ENCODE results near the gene RGS6. TPM values are rescaled to one million over a fixed set of nuclear protein-coding genes. Genes with fewer than 3 reads are reported as not detected.

RGS6 gene
- total RNA-seq, 1 experiment from 2014 or later: not detected

DNA sequence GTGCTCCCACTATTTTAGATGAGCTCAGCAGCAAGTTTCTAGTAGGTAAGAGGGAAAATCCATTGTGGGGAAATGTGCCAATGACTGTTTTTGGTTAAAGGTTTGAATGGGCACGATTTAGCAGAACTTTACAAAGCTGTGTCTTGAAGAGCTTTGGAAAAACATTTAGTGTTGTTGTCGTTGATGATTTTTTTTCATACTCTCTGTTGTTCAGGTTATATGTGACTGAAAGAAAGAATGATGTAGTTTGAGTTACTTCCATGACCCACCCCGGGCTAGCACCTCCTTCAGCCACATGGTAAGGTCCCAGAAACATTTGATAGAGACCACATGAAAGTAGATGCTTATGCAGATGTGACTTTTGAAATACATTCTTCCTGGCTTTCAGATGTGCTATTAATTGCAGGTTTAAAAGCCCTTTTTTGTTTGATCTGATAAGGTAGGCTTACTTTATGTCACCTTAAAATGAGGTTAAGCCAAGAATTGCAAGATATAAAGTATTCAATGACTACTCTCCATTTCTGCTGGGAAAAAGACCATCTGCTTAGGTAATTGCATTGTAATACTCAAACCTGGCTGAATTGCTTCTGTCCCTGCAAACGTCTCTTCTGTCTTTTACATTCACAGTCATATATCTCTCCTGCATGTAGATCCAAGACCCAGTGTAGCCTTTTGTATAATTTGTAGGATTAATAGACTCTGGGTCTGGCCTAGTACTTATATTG is 250.6 kb downstream of the RGS6 start:
- Mint-ChIP-seq H3K4me1 (ENCODE audit: low read depth, unreplicated experiment) (no peaks in the 10 kb centered on the region), H3K36me3 (ENCODE audit: insufficient read depth, unreplicated experiment) (no peaks in the 10 kb centered on the region), H3K27me3 (ENCODE audit: unreplicated experiment) (peaks cover 12% of the 10 kb centered on the region), H3K4me3 (ENCODE audit: low read depth, unreplicated experiment) (no peak overlapping the region), H3K9me3 (ENCODE audit: low read depth, unreplicated experiment) (no peaks in the 10 kb centered on the region), H3K27ac (ENCODE audit: unreplicated experiment) (no peak overlapping the region)
- intact Hi-C loops (cut with micrococcal nuclease; ENCODE audit: unreplicated experiment): no loop called here
- TF ChIP-seq, protein P1, sequence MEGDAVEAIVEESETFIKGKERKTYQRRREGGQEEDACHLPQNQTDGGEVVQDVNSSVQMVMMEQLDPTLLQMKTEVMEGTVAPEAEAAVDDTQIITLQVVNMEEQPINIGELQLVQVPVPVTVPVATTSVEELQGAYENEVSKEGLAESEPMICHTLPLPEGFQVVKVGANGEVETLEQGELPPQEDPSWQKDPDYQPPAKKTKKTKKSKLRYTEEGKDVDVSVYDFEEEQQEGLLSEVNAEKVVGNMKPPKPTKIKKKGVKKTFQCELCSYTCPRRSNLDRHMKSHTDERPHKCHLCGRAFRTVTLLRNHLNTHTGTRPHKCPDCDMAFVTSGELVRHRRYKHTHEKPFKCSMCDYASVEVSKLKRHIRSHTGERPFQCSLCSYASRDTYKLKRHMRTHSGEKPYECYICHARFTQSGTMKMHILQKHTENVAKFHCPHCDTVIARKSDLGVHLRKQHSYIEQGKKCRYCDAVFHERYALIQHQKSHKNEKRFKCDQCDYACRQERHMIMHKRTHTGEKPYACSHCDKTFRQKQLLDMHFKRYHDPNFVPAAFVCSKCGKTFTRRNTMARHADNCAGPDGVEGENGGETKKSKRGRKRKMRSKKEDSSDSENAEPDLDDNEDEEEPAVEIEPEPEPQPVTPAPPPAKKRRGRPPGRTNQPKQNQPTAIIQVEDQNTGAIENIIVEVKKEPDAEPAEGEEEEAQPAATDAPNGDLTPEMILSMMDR (IDR thresholded peaks at IDR 0.05; ENCODE audit: unreplicated experiment): no peak
- CTCF ChIA-PET: no interaction called here
- BruUV-seq (replicated peaks): no TSS peak
- DNase-seq: no peak

DNA sequence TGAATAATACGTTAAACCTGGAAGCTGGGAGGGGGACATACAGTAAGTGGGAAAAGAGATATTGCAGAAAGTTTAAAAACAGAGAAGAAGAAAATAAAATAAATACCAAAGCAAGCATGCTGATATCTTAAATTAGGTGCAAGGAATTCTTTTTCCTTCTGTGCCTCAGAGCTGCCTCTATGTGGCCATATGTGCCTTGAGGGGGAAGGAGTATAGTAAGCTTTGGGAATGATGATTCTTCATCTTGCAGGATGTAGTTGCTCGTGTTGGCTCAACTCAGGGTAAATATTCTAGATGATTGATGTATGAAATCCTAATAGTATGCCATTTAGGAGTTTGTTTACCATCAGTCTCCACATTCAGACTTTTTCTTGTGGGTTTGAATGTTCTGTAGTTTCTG is 251.4 kb downstream of the RGS6 start:
- peaks cover 12% of the 10 kb centered on the region for H3K27me3 Mint-ChIP-seq (ENCODE audit: unreplicated experiment)
- DNase-seq: no peak
- H3K27ac Mint-ChIP-seq (ENCODE audit: unreplicated experiment): no peak overlapping the region
- no peaks in the 10 kb centered on the region for H3K9me3 Mint-ChIP-seq (ENCODE audit: low read depth, unreplicated experiment)
- no peak overlapping the region for H3K4me3 Mint-ChIP-seq (ENCODE audit: low read depth, unreplicated experiment)
- H3K4me1 Mint-ChIP-seq (ENCODE audit: low read depth, unreplicated experiment): no peaks in the 10 kb centered on the region
- BruUV-seq (replicated peaks): no TSS peak
- TF ChIP-seq, protein P1 (IDR thresholded peaks at IDR 0.05; ENCODE audit: unreplicated experiment): no peak
- intact Hi-C loops (cut with micrococcal nuclease; ENCODE audit: unreplicated experiment): no loop called here
- H3K36me3 Mint-ChIP-seq (ENCODE audit: insufficient read depth, unreplicated experiment): no peaks in the 10 kb centered on the region
- CTCF ChIA-PET: no interaction called here

DNA sequence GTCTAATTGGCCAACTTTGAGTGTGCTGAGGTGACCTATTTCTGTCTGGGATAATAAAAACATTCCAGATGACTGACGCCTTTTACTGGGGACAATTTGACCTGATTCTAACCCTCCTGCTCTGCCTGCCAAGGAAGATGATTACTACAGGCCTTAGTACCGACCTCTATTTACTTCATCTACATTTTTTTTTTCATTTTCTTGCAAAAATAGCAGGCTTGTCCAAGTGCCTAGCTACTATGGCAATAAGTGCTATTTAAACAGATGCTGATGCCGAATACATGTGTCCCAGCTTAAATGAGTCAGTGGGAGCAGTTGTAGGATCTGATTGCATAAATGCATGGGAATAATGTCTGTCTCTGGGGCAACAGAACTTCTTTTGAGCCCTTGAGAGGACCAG is 254.3 kb downstream of the RGS6 start:
- no peaks in the 10 kb centered on the region for H3K9me3 Mint-ChIP-seq (ENCODE audit: low read depth, unreplicated experiment)
- no peaks in the 10 kb centered on the region for H3K36me3 Mint-ChIP-seq (ENCODE audit: insufficient read depth, unreplicated experiment)
- no peak overlapping the region for H3K4me3 Mint-ChIP-seq (ENCODE audit: low read depth, unreplicated experiment)
- no peak overlapping the region for H3K27ac Mint-ChIP-seq (ENCODE audit: unreplicated experiment)
- TF ChIP-seq, protein P1 (IDR thresholded peaks at IDR 0.05; ENCODE audit: unreplicated experiment): no peak
- CTCF ChIA-PET: no interaction called here
- intact Hi-C loops (cut with micrococcal nuclease; ENCODE audit: unreplicated experiment): no loop called here
- no peaks in the 10 kb centered on the region for H3K4me1 Mint-ChIP-seq (ENCODE audit: low read depth, unreplicated experiment)
- no peak for DNase-seq
- peaks cover 11% of the 10 kb centered on the region for H3K27me3 Mint-ChIP-seq (ENCODE audit: unreplicated experiment)
- BruUV-seq (replicated peaks): no TSS peak

DNA sequence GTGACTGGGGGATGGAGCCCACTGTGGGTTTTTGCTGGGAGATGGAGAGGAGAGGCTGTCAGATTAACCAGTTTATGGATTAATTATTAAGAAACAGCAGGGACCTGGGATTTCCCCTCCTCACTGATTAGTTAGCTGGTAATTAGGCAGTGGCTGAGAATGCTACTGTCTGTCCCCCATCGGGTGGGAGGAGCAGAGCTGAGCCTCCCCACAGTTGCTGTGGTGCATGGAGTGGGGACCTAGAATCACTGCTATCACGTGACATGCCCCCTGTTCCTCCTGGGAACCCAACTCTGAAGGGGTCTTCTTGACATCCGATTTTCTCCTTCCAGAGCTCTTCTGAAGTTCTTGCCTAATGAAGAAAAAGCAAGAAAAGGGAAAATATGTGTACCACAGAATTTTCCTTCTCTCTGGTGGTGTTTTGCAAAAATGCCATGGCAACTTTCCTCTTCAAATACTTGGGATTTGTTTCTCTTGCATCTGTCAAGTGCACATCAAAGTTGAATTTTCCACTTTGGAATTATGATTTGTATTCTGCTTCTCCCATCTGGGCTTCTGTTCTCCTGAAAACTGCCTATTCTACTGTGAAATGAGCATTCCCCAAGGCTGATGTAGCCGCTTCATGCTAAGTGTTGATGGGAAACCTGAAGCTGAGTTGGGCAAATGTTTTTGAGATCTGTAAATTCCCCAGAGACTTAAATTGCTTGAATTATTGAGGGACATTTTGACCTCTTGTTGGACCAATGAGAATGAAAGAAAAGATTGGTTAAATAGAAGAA is 264.2 kb downstream of the RGS6 start:
- CTCF ChIA-PET: no interaction called here
- TF ChIP-seq, protein P1 (IDR thresholded peaks at IDR 0.05; ENCODE audit: unreplicated experiment): no peak
- DNase-seq: no peak
- no peak overlapping the region for H3K27ac Mint-ChIP-seq (ENCODE audit: unreplicated experiment)
- peaks cover 38% of the 10 kb centered on the region for H3K27me3 Mint-ChIP-seq (ENCODE audit: unreplicated experiment)
- no peaks in the 10 kb centered on the region for H3K36me3 Mint-ChIP-seq (ENCODE audit: insufficient read depth, unreplicated experiment)
- H3K4me1 Mint-ChIP-seq (ENCODE audit: low read depth, unreplicated experiment): no peaks in the 10 kb centered on the region
- H3K4me3 Mint-ChIP-seq (ENCODE audit: low read depth, unreplicated experiment): no peak overlapping the region
- no TSS peak for BruUV-seq (replicated peaks)
- peaks cover 6% of the 10 kb centered on the region for H3K9me3 Mint-ChIP-seq (ENCODE audit: low read depth, unreplicated experiment)
- intact Hi-C loops (cut with micrococcal nuclease; ENCODE audit: unreplicated experiment): no loop called here
